ENCODE data around the gene ARHGEF28. TPM values are rescaled to one million over a fixed set of nuclear protein-coding genes. Genes with fewer than 3 reads are reported as not detected.

The ARHGEF28 gene
- total and polyA plus RNA-seq, 8 donors = 13.9 to 156 (median 55.7) TPM

DNA sequence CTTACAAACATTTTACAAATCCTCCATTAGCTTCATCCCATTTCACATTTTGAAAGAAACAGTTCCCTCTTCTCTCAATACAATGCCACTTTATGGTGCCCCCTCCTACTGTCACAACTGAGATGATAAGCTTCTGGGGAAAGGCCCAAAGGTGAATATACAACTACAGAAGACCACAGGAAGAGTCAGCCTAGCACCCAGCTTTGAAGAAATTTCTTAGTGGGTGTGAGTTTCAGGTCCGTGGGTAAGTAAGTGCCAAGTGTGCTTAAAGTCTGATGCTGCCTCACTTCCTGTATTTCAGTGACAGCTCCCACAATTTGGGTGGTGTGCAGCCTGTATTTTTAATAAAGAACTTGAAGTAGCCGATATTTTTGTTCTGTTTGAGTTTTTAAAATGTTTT is 68.1 kb downstream of the ARHGEF28 start:
- WGBS, 5 donors = 40 to 60% (median 47%) methylated on average over 2 of the region's 2 CpGs
- peak overlapping the region in 1 of 5 donors; percentile 29 for H3K27ac ChIP-seq
- TF ChIP-seq EP300 (IDR thresholded peaks at IDR 0.05) (no peak), POLR2A (IDR thresholded peaks at IDR 0.05) (no peak), POLR2AphosphoS5 (IDR thresholded peaks at IDR 0.05) (no peak)
- TF ChIP-seq, protein P1, sequence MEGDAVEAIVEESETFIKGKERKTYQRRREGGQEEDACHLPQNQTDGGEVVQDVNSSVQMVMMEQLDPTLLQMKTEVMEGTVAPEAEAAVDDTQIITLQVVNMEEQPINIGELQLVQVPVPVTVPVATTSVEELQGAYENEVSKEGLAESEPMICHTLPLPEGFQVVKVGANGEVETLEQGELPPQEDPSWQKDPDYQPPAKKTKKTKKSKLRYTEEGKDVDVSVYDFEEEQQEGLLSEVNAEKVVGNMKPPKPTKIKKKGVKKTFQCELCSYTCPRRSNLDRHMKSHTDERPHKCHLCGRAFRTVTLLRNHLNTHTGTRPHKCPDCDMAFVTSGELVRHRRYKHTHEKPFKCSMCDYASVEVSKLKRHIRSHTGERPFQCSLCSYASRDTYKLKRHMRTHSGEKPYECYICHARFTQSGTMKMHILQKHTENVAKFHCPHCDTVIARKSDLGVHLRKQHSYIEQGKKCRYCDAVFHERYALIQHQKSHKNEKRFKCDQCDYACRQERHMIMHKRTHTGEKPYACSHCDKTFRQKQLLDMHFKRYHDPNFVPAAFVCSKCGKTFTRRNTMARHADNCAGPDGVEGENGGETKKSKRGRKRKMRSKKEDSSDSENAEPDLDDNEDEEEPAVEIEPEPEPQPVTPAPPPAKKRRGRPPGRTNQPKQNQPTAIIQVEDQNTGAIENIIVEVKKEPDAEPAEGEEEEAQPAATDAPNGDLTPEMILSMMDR (IDR thresholded peaks at IDR 0.05) = no peak
- H3K4me3 ChIP-seq = no peak overlapping the region
- intact Hi-C loops (cut with DNase I; ENCODE audit: low total_unique reads) = no loop called here
- H3K36me3 ChIP-seq = no peaks in the 10 kb centered on the region
- H3K9me3 ChIP-seq = no peaks in the 10 kb centered on the region
- H3K27me3 ChIP-seq = no peaks in the 10 kb centered on the region
- DNase-seq = no peak
- peaks cover 14 to 22% (median 20%) of the 10 kb centered on the region in 4 donors for H3K4me1 ChIP-seq

DNA sequence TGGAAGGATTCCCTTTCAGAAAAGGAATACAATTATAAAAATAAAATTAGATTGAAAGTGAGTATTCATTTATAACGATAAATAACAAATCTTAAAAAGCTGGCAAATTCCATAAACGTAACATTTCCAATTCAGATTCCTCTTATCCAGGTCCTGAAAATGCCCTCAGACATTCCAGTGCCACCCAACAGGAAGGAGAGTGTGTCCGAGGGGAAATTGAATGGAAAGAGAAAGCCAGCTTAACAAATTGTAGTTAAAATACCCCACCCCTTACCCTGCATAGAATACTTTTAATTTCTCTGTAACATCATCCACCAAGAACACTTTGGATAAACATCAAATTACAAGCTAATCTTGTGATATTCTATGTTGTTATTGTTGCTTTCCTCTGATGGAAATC is 72.0 kb downstream of the ARHGEF28 start:
- no peaks in the 10 kb centered on the region for H3K9me3 ChIP-seq
- no peak for DNase-seq
- H3K36me3 ChIP-seq = no peaks in the 10 kb centered on the region
- 87 to 94% (median 88%) methylated on average over 3 of the region's 3 CpGs for WGBS, 5 donors
- no peak overlapping the region for H3K27ac ChIP-seq
- intact Hi-C loops (cut with DNase I; ENCODE audit: low total_unique reads) = no loop called here
- no peaks in the 10 kb centered on the region for H3K27me3 ChIP-seq
- no peak overlapping the region for H3K4me3 ChIP-seq
- TF ChIP-seq POLR2AphosphoS5 (IDR thresholded peaks at IDR 0.05) (no peak), EP300 (IDR thresholded peaks at IDR 0.05) (no peak), POLR2A (IDR thresholded peaks at IDR 0.05) (no peak)
- TF ChIP-seq, protein P1 (IDR thresholded peaks at IDR 0.05) = no peak
- peaks cover 14 to 22% (median 17%) of the 10 kb centered on the region in 4 donors for H3K4me1 ChIP-seq

DNA sequence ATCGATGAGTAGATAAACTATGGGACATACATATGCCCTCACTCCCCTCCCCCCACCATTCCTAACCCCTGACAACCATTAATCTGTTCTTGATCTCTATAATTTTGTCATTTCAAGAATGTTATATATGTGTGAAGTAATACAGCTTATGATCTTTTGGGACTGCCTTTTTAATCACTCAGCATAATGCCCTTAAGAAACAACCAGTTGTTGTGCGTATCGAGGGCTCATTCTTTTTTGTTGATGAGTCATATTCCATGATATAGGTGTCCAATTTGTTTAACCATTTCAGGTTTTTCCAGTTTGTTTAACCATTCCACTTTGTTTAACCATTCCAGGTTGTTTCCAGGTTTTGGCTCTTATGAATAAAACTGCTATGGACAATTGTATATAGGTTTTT is 75.6 kb downstream of the ARHGEF28 start:
- TF ChIP-seq, protein P1 (IDR thresholded peaks at IDR 0.05) = no peak
- TF ChIP-seq POLR2AphosphoS5 (IDR thresholded peaks at IDR 0.05) = no peak
- TF ChIP-seq EP300 (IDR thresholded peaks at IDR 0.05) = no peak
- no peak for TF ChIP-seq POLR2A (IDR thresholded peaks at IDR 0.05)
- Histone ChIP-seq H3K27me3 (no peaks in the 10 kb centered on the region), H3K4me3 (no peak overlapping the region), H3K27ac (no peak overlapping the region), H3K36me3 (peaks cover 0 to 4% (median 0%) of the 10 kb centered on the region in 4 donors), H3K9me3 (no peaks in the 10 kb centered on the region), H3K4me1 (peaks cover 0 to 9% (median 2%) of the 10 kb centered on the region in 4 donors)
- intact Hi-C loops (cut with DNase I; ENCODE audit: low total_unique reads) = no loop called here
- no peak for DNase-seq
- 52 to 64% (median 59%) methylated on average over 3 of the region's 3 CpGs for WGBS, 5 donors

DNA sequence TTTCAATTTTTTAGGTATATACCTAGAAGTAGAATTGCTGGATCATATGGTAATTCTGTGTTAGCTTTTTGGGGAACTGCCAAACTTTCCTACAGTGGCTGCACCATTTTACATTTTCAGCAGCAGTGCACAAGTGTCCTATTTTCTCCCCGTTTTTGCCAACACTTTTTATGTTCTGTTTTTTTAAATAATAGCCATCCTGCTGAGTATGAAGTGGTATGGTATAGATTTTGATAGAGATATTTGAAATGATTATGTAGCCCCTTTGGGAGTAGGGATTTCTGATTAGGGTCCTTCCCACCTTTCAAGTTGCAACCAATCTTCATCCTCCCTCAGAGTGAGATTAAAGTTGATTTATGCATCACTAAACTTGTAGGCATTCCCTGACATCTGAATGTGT is 76.5 kb downstream of the ARHGEF28 start:
- TF ChIP-seq POLR2A (IDR thresholded peaks at IDR 0.05) (no peak), POLR2AphosphoS5 (IDR thresholded peaks at IDR 0.05) (no peak), EP300 (IDR thresholded peaks at IDR 0.05) (no peak)
- TF ChIP-seq, protein P1 (IDR thresholded peaks at IDR 0.05) = no peak
- 71 to 96% (median 82%) methylated on average over 1 of the region's 1 CpG for WGBS, 5 donors
- H3K4me3 ChIP-seq = no peak overlapping the region
- peaks cover 0 to 4% (median 0%) of the 10 kb centered on the region in 4 donors for H3K36me3 ChIP-seq
- peaks cover 0 to 9% (median 2%) of the 10 kb centered on the region in 4 donors for H3K4me1 ChIP-seq
- no peak for DNase-seq
- H3K27ac ChIP-seq = no peak overlapping the region
- H3K27me3 ChIP-seq = no peaks in the 10 kb centered on the region
- H3K9me3 ChIP-seq = no peaks in the 10 kb centered on the region
- intact Hi-C loops (cut with DNase I; ENCODE audit: low total_unique reads) = no loop called here
